HL-60 (cell line): Measurements from ENCODE around the gene DLGAP5.

Source experiments
- TF ChIP-seq, protein P1 (sequence below): IDR thresholded peaks from one replicate; pipeline ENCODE4 v1.5.1; 2011; ENCODE audit warnings: low read length, control low read depth, inconsistent platforms; ENCODE audit not compliant: insufficient read depth
- TF ChIP-seq, protein P2 (sequence below): IDR thresholded peaks from 2 replicates; pipeline ENCODE4 v1.6.1; 2012; ENCODE audit warnings: low read depth; ENCODE audit not compliant: insufficient replicate concordance

GRCh38 chr14:55141825-55142224, 49.6 kb downstream of the DLGAP5 start:
- TF ChIP-seq, protein P1, sequence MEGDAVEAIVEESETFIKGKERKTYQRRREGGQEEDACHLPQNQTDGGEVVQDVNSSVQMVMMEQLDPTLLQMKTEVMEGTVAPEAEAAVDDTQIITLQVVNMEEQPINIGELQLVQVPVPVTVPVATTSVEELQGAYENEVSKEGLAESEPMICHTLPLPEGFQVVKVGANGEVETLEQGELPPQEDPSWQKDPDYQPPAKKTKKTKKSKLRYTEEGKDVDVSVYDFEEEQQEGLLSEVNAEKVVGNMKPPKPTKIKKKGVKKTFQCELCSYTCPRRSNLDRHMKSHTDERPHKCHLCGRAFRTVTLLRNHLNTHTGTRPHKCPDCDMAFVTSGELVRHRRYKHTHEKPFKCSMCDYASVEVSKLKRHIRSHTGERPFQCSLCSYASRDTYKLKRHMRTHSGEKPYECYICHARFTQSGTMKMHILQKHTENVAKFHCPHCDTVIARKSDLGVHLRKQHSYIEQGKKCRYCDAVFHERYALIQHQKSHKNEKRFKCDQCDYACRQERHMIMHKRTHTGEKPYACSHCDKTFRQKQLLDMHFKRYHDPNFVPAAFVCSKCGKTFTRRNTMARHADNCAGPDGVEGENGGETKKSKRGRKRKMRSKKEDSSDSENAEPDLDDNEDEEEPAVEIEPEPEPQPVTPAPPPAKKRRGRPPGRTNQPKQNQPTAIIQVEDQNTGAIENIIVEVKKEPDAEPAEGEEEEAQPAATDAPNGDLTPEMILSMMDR, result no peak
- TF ChIP-seq, protein P2, sequence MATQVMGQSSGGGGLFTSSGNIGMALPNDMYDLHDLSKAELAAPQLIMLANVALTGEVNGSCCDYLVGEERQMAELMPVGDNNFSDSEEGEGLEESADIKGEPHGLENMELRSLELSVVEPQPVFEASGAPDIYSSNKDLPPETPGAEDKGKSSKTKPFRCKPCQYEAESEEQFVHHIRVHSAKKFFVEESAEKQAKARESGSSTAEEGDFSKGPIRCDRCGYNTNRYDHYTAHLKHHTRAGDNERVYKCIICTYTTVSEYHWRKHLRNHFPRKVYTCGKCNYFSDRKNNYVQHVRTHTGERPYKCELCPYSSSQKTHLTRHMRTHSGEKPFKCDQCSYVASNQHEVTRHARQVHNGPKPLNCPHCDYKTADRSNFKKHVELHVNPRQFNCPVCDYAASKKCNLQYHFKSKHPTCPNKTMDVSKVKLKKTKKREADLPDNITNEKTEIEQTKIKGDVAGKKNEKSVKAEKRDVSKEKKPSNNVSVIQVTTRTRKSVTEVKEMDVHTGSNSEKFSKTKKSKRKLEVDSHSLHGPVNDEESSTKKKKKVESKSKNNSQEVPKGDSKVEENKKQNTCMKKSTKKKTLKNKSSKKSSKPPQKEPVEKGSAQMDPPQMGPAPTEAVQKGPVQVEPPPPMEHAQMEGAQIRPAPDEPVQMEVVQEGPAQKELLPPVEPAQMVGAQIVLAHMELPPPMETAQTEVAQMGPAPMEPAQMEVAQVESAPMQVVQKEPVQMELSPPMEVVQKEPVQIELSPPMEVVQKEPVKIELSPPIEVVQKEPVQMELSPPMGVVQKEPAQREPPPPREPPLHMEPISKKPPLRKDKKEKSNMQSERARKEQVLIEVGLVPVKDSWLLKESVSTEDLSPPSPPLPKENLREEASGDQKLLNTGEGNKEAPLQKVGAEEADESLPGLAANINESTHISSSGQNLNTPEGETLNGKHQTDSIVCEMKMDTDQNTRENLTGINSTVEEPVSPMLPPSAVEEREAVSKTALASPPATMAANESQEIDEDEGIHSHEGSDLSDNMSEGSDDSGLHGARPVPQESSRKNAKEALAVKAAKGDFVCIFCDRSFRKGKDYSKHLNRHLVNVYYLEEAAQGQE, result no peak
